GM12864 (cell line): ENCODE data around the gene KRTAP3-2.

Experiments used
- DNase-seq: peaks from one replicate; pipeline ENCODE4 v3.0.0-alpha.2; 2011; ENCODE audit warnings: low read depth
- H3K4me3 ChIP-seq: 2 replicates; pipeline ENCODE4 v1.5.1; 2011; ENCODE audit warnings: mild to moderate bottlenecking, low read depth, low read length, control low read depth
- CTCF ChIP-seq: IDR thresholded peaks from 2 replicates; pipeline ENCODE4 v1.5.1; 2011; ENCODE audit warnings: low read depth, mild to moderate bottlenecking, moderate library complexity, low read length, control low read depth, inconsistent platforms; ENCODE audit errors: missing control alignments

KRTAP3-2 gene

GRCh38 chr17:40996829-40997228 is 2.9 kb downstream of the KRTAP3-2 start:
- DNase-seq, result no peak
- TF ChIP-seq CTCF, result no peak
- no peak overlapping the region for H3K4me3 ChIP-seq

- H3K4me3 ChIP-seq, result no peak overlapping the region
- DNase-seq, result no peak
- TF ChIP-seq CTCF, result no peak
Observed at GRCh38 chr17:40995116-40995515, 4.6 kb downstream of the KRTAP3-2 start.

- DNase-seq, result no peak
- no peak for TF ChIP-seq CTCF
- no peak within 1 kb of the TSS for H3K4me3 ChIP-seq
Observed at GRCh38 chr17:40993839-40994238, 5.9 kb downstream of the KRTAP3-2 start, which contains the start of gene KRTAP3-3. TSS of gene KRTAP3-3 (minus strand) at chr17:40994164. CDS start at chr17:40994097, 67 bp downstream.

GRCh38 chr17:40993084-40993483 is 6.6 kb downstream of the KRTAP3-2 start:
- H3K4me3 ChIP-seq, result no peak overlapping the region
- no peak for DNase-seq
- no peak for TF ChIP-seq CTCF

- TF ChIP-seq CTCF, result no peak
Observed at GRCh38 chr17:40992666-40993065, 7.0 kb downstream of the KRTAP3-2 start.

GRCh38 chr17:40986920-40987319 is 12.8 kb downstream of the KRTAP3-2 start:
- H3K4me3 ChIP-seq, result no peak overlapping the region
- TF ChIP-seq CTCF, result no peak
- DNase-seq, result no peak

More at GRCh38 chr17:40992666-40993065, 7.0 kb downstream of the KRTAP3-2 start:
- H3K4me3 ChIP-seq, result no peak overlapping the region
- no peak for DNase-seq

- no peak for TF ChIP-seq CTCF
- no peak for DNase-seq
- H3K4me3 ChIP-seq, result no peak within 1 kb of the TSS
Observed at GRCh38 chr17:40984226-40984625, 15.5 kb downstream of the KRTAP3-2 start, which contains the start of gene KRT40. TSS of gene KRT40 (minus strand) at chr17:40984326. CDS start at chr17:40984273, 53 bp downstream.
